Body of pancreas (tissue), 4 donors: ENCODE results near the gene NCAPD3. TPM values are rescaled to one million over a fixed set of nuclear protein-coding genes. Genes with fewer than 3 reads are reported as not detected.
"Not testable (repeated sequence)": the region's sequence is repeated elsewhere in the genome, so short reads cannot be mapped to it uniquely, and the experiment has no call there.

Source experiments
- ATAC-seq: fragments of 150-250 bp; one replicate; pipeline ENCODE4 v1.9.1; 2016
- DNase-seq, 4 donors: peaks; one replicate each; pipeline ENCODE4 v3.0.0-alpha.2; 2019
- H3K27ac ChIP-seq, 4 donors: fragments of 200-600 bp; sonication (generic); 1 replicate in 3 of 4; 2 replicates in 1 of 4; pipeline versions ENCODE4 v1.5.1 to v1.6.1; 2016 to 2019; ENCODE audit warnings: mild to moderate bottlenecking in 1 of 4, mixed read lengths in 1 of 4, moderate library complexity in 1 of 4
- H3K27me3 ChIP-seq, 2 donors: fragments of 200-600 bp; sonication (generic); one replicate each; pipeline ENCODE4 v1.6.0; 2016; ENCODE audit warnings: mild to moderate bottlenecking in 1 of 2
- H3K36me3 ChIP-seq, 2 donors: fragments of 200-600 bp; sonication (generic); replicated peaks in 1 of 2; 2 replicates each; pipeline ENCODE4 v1.5.1; 2016; ENCODE audit warnings: low read depth in 2 of 2; ENCODE audit not compliant: insufficient read depth in 1 of 2
- H3K4me1 ChIP-seq: fragments of 200-600 bp; sonication (generic); one replicate; pipeline ENCODE4 v1.6.0; 2016
- H3K4me3 ChIP-seq, 2 donors: fragments of 200-600 bp; sonication (generic); 1 replicate in 1 of 2; 2 replicates in 1 of 2; pipeline ENCODE4 v1.5.1; 2016 to 2019
- H3K9me3 ChIP-seq, 3 donors: fragments of 200-600 bp; sonication (generic); 1 replicate in 2 of 3; 2 replicates in 1 of 3; pipeline ENCODE4 v1.5.1; 2016
- POLR2A ChIP-seq, 3 donors: fragments of 450-650 bp; IDR thresholded peaks; one replicate each; pipeline ENCODE4 v1.6.1; 2016; ENCODE audit warnings: antibody characterized with exemption in 3 of 3, mild to moderate bottlenecking in 2 of 3
- WGBS, 2 donors: methylation state at CpG; one replicate each; pipeline ENCODE4 v1.1.5; 2017; 5-methylcytosine and 5-hydroxymethylcytosine counted together
- intact Hi-C: fragments of 100-400 bp; cut with DNase I; formaldehyde crosslinking; loops from one replicate; pipeline ENCODE4 v1.15.1; 2023
- total RNA-seq, 2 donors: library from RNA; depleted of rRNA; stranded (reverse); fragments of >200 nt; gene quantifications; one replicate each; pipeline ENCODE4 v1.1.0, GENCODE V29; 2016
- TF ChIP-seq, protein P1 (sequence below), 7 experiments: fragments of 450-650 bp in 4 of 7; fragments of 200-600 bp in 3 of 7; sonication (generic) in 3 of 7; IDR thresholded peaks; one replicate each; pipeline ENCODE4 v1.5.1; 2016 to 2019; ENCODE audit warnings: antibody characterized with exemption in 7 of 7

NCAPD3 gene
- total RNA-seq, 2 donors from 2014 or later, result 4.7 to 10.9 TPM

DNA sequence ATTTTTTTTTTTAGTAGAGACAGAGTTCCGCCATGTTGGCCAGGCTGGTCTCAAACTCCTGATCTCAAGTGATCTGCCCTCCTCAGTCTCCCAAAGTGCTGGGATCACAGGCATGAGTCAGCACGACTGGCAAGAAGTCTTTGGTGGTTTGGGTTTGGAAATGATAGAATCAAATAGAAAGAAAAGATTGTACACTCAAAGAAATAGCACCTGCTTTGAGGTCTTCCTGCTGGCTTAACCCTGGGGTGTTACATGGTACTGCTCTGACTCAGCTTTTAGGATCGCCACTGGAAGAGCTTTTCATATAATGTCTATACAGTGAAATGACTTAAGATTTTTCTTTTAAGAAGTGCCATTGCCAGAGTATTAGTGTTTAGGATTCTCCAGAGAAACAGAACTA is 104.7 kb downstream of the NCAPD3 start:
- no peak overlapping the region for H3K4me3 ChIP-seq
- no peaks in the 10 kb centered on the region for H3K4me1 ChIP-seq
- WGBS, 2 donors, result 79 to 81% methylated on average over 3 of the region's 3 CpGs
- TF ChIP-seq POLR2A (IDR thresholded peaks at IDR 0.05), result no peak
- TF ChIP-seq, protein P1, sequence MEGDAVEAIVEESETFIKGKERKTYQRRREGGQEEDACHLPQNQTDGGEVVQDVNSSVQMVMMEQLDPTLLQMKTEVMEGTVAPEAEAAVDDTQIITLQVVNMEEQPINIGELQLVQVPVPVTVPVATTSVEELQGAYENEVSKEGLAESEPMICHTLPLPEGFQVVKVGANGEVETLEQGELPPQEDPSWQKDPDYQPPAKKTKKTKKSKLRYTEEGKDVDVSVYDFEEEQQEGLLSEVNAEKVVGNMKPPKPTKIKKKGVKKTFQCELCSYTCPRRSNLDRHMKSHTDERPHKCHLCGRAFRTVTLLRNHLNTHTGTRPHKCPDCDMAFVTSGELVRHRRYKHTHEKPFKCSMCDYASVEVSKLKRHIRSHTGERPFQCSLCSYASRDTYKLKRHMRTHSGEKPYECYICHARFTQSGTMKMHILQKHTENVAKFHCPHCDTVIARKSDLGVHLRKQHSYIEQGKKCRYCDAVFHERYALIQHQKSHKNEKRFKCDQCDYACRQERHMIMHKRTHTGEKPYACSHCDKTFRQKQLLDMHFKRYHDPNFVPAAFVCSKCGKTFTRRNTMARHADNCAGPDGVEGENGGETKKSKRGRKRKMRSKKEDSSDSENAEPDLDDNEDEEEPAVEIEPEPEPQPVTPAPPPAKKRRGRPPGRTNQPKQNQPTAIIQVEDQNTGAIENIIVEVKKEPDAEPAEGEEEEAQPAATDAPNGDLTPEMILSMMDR (IDR thresholded peaks at IDR 0.05), result no peak
- no peaks in the 10 kb centered on the region for H3K36me3 ChIP-seq
- intact Hi-C loops, result no loop called here
- H3K9me3 ChIP-seq, result no peaks in the 10 kb centered on the region
- no peak overlapping the region for H3K27ac ChIP-seq
- DNase-seq (no peak), ATAC-seq (no peak)
- no peaks in the 10 kb centered on the region for H3K27me3 ChIP-seq

DNA sequence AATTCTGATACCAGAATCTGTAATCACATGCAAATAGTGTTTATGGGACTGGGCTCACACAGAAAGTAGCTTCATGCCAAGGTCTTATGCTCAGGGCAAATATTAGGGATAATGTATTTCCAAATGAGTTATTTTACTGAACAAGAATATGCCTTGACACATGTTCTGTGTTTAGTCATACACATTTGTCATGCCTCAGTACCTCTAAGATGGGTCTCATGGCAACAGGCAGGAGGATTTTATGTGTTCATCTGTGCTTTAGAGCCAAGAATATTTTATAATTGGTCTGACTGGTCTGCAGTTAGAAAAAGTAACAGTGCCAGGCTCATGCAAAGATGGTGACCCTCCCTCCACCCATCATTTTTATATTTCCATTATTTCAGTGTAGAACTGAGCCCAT is 105.8 kb downstream of the NCAPD3 start:
- Histone ChIP-seq H3K9me3 (no peaks in the 10 kb centered on the region), H3K4me3 (no peak overlapping the region), H3K27me3 (no peaks in the 10 kb centered on the region), H3K36me3 (no peaks in the 10 kb centered on the region), H3K4me1 (no peaks in the 10 kb centered on the region), H3K27ac (no peak overlapping the region)
- DNase-seq (no peak), ATAC-seq (no peak)
- TF ChIP-seq, protein P1 (IDR thresholded peaks at IDR 0.05), result no peak
- no peak for TF ChIP-seq POLR2A (IDR thresholded peaks at IDR 0.05)
- intact Hi-C loops, result no loop called here

DNA sequence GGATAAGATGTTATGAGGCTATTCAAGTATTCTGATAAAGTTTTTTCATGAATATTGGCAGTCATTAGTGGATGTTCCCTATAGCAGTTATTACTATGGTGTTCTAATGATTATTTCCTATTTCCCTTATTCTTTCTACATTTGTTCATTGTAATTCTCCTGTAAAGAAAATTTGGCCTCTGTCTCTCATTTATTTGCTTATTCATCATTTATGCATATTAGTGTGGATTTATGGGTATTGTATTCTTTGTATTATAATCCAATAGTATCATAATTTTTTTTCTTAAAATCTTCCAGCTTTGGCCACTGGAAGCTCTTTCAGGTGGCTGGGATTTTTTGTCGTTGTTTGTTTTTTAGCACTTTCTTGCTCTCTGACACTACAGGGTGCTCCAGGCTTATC is 107.6 kb downstream of the NCAPD3 start:
- TF ChIP-seq, protein P1 (IDR thresholded peaks at IDR 0.05), result no peak
- TF ChIP-seq POLR2A (IDR thresholded peaks at IDR 0.05), result no peak
- ATAC-seq (no peak), DNase-seq (no peak)
- no peaks in the 10 kb centered on the region for H3K36me3 ChIP-seq
- H3K9me3 ChIP-seq, result no peaks in the 10 kb centered on the region
- H3K4me1 ChIP-seq, result no peaks in the 10 kb centered on the region
- WGBS, 2 donors, result 88 to 95% methylated on average over 1 of the region's 1 CpG
- intact Hi-C loops, result no loop called here
- no peaks in the 10 kb centered on the region for H3K27me3 ChIP-seq
- no peak overlapping the region for H3K4me3 ChIP-seq
- H3K27ac ChIP-seq, result no peak overlapping the region

DNA sequence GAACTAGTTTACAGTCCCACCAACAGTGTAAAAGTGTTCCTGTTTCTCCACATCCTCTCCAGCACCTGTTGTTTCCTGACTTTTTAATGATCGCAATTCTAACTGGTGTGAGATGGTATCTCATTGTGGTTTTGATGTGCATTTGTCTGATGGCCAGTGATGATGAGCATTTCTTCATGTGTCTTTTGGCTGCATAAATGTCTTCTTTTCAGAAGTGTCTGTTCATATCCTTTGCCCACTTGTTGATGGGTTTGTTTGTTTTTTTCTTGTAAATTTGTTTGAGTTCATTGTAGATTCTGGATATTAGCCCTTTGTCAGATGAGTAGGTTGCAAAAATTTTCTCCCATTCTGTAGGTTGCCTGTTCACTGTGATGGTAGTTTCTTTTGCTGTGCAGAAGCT is 110.0 kb downstream of the NCAPD3 start:
- H3K9me3 ChIP-seq, H3K27me3 ChIP-seq, DNase-seq, H3K4me1 ChIP-seq, H3K4me3 ChIP-seq, H3K36me3 ChIP-seq, H3K27ac ChIP-seq, intact Hi-C loops, ATAC-seq: not testable (repeated sequence)
- 63 to 88% methylated on average over 1 of the region's 1 CpG for WGBS, 2 donors

DNA sequence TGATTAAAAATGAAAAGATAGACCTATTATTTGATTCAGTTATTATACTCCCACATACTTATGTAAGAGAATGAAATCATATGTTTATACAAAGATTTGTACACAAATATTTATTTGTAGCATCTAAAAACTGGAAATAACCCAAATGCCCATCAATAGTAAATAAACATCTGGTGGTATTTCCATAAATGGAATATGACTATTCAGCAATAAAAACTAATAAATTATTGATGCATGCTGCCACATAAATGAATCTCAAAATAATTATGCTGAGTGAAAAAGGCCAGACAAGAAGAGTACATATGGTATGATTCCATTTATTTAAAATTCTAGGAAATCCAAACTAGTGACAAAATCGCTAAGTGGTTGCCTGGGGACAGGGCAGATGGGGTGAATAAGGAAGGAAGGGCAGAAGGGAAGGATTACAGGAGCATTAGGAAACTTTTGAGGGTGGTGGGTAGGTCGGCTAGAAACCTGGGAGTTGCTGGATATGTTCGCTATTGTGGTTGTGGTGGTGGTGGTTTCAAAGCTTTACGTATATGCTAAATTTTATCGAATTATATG is 113.4 kb downstream of the NCAPD3 start:
- H3K27ac ChIP-seq, result no peak overlapping the region
- intact Hi-C loops, result no loop called here
- no peak for TF ChIP-seq POLR2A (IDR thresholded peaks at IDR 0.05)
- TF ChIP-seq, protein P1 (IDR thresholded peaks at IDR 0.05), result no peak
- H3K9me3 ChIP-seq, result no peaks in the 10 kb centered on the region
- no peak overlapping the region for H3K4me3 ChIP-seq
- no peaks in the 10 kb centered on the region for H3K4me1 ChIP-seq
- WGBS, 2 donors, result 80 to 81% methylated on average over 5 of the region's 5 CpGs
- ATAC-seq (no peak), DNase-seq (no peak)
- H3K36me3 ChIP-seq, result no peaks in the 10 kb centered on the region
- no peaks in the 10 kb centered on the region for H3K27me3 ChIP-seq

Other genes starting within 250 kb of the NCAPD3 start
- gene JAM3, start 154.9 kb downstream of the NCAPD3 start, total RNA-seq, result 10 to 100 TPM in 1 of 2 donors, 1 to 10 TPM in 1; 9.6 to 13.2 TPM
- gene VPS26B, start 704 bp upstream of the NCAPD3 start, total RNA-seq, result 10 to 100 TPM; 23.7 to 34.8 TPM
- gene THYN1, start 29.4 kb upstream of the NCAPD3 start, total RNA-seq, result 10 to 100 TPM; 17.8 to 25.7 TPM
- 10 to 100 TPM; 30.9 to 39.2 TPM for gene ACAD8, start 29.6 kb upstream of the NCAPD3 start, total RNA-seq
- gene GLB1L3, start 52.4 kb upstream of the NCAPD3 start, total RNA-seq, result 1 to 10 TPM in 1 of 2 donors, not detected in 1; 1.3 TPM
- 10 to 100 TPM in 1 of 2 donors, 1 to 10 TPM in 1; 9.1 to 10.9 TPM for gene GLB1L2, start 108.0 kb upstream of the NCAPD3 start, total RNA-seq
- under 1 TPM in 1 of 2 donors, not detected in 1; under 0.01 TPM for gene B3GAT1, start 188.3 kb upstream of the NCAPD3 start, total RNA-seq